Measurements from ENCODE around the gene PISD.

Gene PISD

GRCh38 chr22:31613286-31613903 is 48.6 kb downstream of the PISD start:
- Histone ChIP-seq H3K79me2 (ENCODE audit: insufficient read depth, low read length) (no peaks in the 10 kb centered on the region), H3K4me1 (ENCODE audit: insufficient read depth, low read length, poor library complexity, severe bottlenecking) (peaks cover 9% of the 10 kb centered on the region), H3K9me2 (replicated peaks; ENCODE audit: low read depth, low read length) (no peaks in the 10 kb centered on the region), H3F3A (ENCODE audit: low read depth) (no peaks in the 10 kb centered on the region), H3K4me2 (ENCODE audit: low read depth, low read length, poor library complexity, severe bottlenecking) (no peak overlapping the region), H3K4me3 (ENCODE audit: low read length, poor library complexity, severe bottlenecking) (no peak overlapping the region), H3K27me3 (ENCODE audit: insufficient read depth, low read length, poor library complexity, severe bottlenecking) (no peaks in the 10 kb centered on the region), H4K20me1 (ENCODE audit: insufficient read depth, low read length, poor library complexity, severe bottlenecking) (no peaks in the 10 kb centered on the region), H3K36me3 (ENCODE audit: insufficient read depth, low read length) (peaks cover 17% of the 10 kb centered on the region; the same call in 1 of the 2 replicates), H3K9ac (ENCODE audit: low read depth, low read length, poor library complexity, severe bottlenecking) (no peak overlapping the region), H2AFZ (ENCODE audit: low read length) (no peak overlapping the region), H3K9me3 (ENCODE audit: insufficient read depth, low read depth, low read length) (no peaks in the 10 kb centered on the region)
- TF ChIP-seq CTCF (conservative IDR thresholded peaks at IDR 0.05; ENCODE audit: low read length) (no peak), EZH2phosphoT487 (IDR thresholded peaks at IDR 0.05; ENCODE audit: borderline replicate concordance) (no peak)

- TF ChIP-seq EZH2phosphoT487 (IDR thresholded peaks at IDR 0.05; ENCODE audit: borderline replicate concordance) (no peak), CTCF (conservative IDR thresholded peaks at IDR 0.05; ENCODE audit: low read length) (no peak)
- Histone ChIP-seq H3K27me3 (ENCODE audit: insufficient read depth, low read length, poor library complexity, severe bottlenecking) (no peaks in the 10 kb centered on the region), H3K9ac (ENCODE audit: low read depth, low read length, poor library complexity, severe bottlenecking) (no peak overlapping the region), H4K20me1 (ENCODE audit: insufficient read depth, low read length, poor library complexity, severe bottlenecking) (no peaks in the 10 kb centered on the region), H3K36me3 (ENCODE audit: insufficient read depth, low read length) (peaks cover 12% of the 10 kb centered on the region; the same call in 1 of the 2 replicates), H3K79me2 (ENCODE audit: insufficient read depth, low read length) (no peaks in the 10 kb centered on the region), H3K9me2 (replicated peaks; ENCODE audit: low read depth, low read length) (no peaks in the 10 kb centered on the region), H3F3A (ENCODE audit: low read depth) (no peaks in the 10 kb centered on the region), H3K4me1 (ENCODE audit: insufficient read depth, low read length, poor library complexity, severe bottlenecking) (peaks cover 9% of the 10 kb centered on the region), H2AFZ (ENCODE audit: low read length) (no peak overlapping the region), H3K9me3 (ENCODE audit: insufficient read depth, low read depth, low read length) (no peaks in the 10 kb centered on the region), H3K4me3 (ENCODE audit: low read length, poor library complexity, severe bottlenecking) (no peak overlapping the region), H3K4me2 (ENCODE audit: low read depth, low read length, poor library complexity, severe bottlenecking) (no peak overlapping the region)
Observed at GRCh38 chr22:31612891-31613285, 49.1 kb downstream of the PISD start.

GRCh38 chr22:31611061-31611760 is 50.8 kb downstream of the PISD start:
- Histone ChIP-seq H3K4me2 (ENCODE audit: low read depth, low read length, poor library complexity, severe bottlenecking) (no peak overlapping the region), H3K9me3 (ENCODE audit: insufficient read depth, low read depth, low read length) (no peaks in the 10 kb centered on the region), H3K4me1 (ENCODE audit: insufficient read depth, low read length, poor library complexity, severe bottlenecking) (peaks cover 8% of the 10 kb centered on the region), H3F3A (ENCODE audit: low read depth) (no peaks in the 10 kb centered on the region), H3K9ac (ENCODE audit: low read depth, low read length, poor library complexity, severe bottlenecking) (no peak overlapping the region), H4K20me1 (ENCODE audit: insufficient read depth, low read length, poor library complexity, severe bottlenecking) (no peaks in the 10 kb centered on the region), H3K9me2 (replicated peaks; ENCODE audit: low read depth, low read length) (no peaks in the 10 kb centered on the region), H3K36me3 (ENCODE audit: insufficient read depth, low read length) (no peaks in the 10 kb centered on the region), H3K27me3 (ENCODE audit: insufficient read depth, low read length, poor library complexity, severe bottlenecking) (no peaks in the 10 kb centered on the region), H3K4me3 (ENCODE audit: low read length, poor library complexity, severe bottlenecking) (no peak overlapping the region), H2AFZ (ENCODE audit: low read length) (no peak overlapping the region), H3K79me2 (ENCODE audit: insufficient read depth, low read length) (no peaks in the 10 kb centered on the region)
- TF ChIP-seq CTCF (conservative IDR thresholded peaks at IDR 0.05; ENCODE audit: low read length) (no peak), EZH2phosphoT487 (IDR thresholded peaks at IDR 0.05; ENCODE audit: borderline replicate concordance) (no peak)
